Activated naive CD8-positive, alpha-beta T cell treated with anti-CD3 and anti-CD28 coated beads, Interleukin-2, amount 50 U/mL, for 16 hours (primary cell): ENCODE data around the gene RECK.
"Not testable (repeated sequence)": the region's sequence is repeated elsewhere in the genome, so short reads cannot be mapped to it uniquely, and the experiment has no call there.

Experiments
- DNase-seq: peaks from one replicate; pipeline ENCODE4 v3.0.0-alpha.2; 2020; ENCODE audit warnings: low read depth, low spot score

The RECK gene

DNA sequence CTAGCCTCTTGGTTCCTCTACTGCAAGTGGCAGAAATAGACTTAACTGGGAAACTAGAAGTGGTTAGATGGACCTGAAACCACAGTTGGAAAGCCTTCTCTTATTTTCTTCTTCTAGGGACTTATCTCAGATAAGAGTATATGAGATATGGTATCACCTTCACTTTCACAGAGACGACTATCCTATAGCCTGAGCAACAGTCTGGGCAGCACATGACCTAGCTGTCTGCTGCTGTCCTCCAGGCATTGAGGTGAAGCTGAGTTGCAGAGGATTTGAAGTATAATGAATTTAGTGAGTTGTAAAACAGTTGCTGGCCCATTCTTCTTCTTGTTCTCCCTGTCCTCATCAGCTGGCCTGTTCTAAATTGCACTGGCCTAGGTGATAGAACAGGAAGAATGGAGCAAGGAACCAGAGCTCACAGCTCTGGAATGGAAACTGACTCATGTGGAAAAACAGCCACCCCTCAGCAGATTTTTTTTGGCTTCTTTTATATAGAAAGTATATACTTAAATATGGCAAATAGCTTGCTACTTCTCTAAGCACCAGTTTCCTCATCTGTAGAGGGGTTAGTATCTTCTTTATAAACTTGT, 27.8 kb downstream of the RECK start:
- no peak for DNase-seq

DNA sequence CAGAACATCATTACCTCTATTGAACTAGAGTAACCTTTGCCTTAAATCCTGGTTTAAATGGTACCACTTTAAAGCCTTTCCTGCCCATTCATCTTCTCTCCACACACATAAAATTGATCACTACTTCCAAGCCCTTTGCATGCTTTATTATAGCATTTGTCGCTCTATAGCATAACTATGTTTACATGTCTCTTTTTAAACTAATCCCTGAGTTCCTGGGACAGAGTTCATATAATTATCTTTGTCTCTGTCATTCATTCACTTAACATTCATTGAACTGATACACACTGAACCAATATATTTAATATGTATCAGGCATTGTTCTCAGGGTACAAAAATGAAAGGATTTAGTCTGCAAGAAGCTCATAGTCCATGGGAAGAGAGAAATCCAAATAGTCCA, 37.3 kb downstream of the RECK start:
- DNase-seq, result no peak

- no peak for DNase-seq
Observed at GRCh38 chr9:36074870-36075532, 38.3 kb downstream of the RECK start.

DNA sequence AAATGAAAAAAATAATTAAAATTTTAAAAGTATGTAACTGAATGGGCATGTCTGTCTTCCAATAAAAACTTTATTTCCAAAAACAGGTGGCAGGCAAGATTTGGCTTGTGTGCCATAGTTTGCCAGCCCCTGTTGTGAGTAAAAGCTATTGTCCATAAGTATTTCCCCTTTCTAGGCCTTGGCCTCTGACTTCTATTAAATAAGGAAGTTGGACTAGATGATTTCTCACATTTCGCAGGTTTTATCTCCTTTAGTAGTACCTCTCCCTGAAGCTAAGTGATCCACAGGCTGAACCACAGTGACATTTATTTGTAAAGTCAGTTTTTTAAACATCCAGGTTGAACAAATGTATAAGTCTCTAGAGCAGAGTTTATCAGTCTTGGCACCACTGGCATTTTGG, 41.3 kb downstream of the RECK start:
- DNase-seq, result no peak

DNA sequence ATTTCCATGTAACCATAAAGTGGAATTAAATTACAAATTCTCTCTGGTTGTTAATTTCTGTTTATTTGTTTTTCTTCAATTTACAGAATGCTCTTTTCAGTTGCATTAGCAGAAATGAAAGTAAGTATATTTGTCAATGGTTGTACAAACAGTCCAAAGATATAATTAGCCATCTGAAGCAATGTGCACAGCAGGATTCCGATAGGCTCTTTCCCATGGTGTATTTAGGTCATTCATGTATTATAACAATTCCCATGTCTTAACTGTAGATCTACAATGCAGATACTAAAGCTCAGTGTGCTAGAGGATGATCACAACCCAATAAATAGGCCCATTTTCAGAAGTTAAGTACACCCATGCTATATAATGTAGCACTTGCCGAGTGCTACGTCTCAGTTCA, 43.8 kb downstream of the RECK start:
- no peak for DNase-seq

DNA sequence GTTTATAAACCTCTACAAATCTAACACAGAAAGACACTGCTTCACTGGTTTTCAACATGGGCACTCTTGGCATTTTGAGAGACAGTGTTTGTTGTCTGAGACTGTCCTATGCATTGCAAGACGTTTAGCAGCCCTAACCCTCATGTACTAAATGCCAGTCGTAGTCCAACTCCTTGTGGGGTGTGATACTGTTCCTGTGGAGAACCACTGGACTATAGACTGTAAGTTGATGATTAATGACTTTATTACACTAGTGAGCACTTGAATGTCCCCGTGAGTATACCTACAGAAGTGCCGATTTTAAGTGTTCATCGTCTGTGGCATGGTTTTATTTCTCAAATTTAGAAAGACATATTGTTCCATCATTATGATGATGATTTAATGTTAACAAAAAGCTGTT, 46.2 kb downstream of the RECK start:
- DNase-seq, result no peak

DNA sequence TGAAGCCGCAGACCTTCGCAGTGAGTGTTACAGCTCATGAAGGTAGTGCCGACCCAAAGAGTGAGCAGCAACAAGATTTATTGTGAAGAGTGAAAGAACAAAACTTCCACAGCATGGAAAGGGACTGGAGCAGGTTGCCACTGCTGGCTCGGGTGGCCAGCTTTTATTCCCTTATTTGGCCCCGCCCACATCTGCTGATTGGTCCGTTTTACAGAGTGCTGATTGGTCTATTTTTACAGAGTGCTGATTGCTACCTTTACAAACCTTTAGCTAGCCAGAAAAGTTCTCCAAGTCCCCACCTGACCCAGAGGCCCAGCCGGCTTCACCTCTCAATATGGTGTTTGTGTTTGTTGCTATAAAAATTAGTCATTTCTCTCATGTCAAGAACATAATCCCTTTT, 49.7 kb downstream of the RECK start:
- no peak for DNase-seq

- not testable (repeated sequence) for DNase-seq
Observed at GRCh38 chr9:36087054-36087453, 50.3 kb downstream of the RECK start.

GRCh38 chr9:36088020-36088419, 51.3 kb downstream of the RECK start:
- DNase-seq, result no peak

DNA sequence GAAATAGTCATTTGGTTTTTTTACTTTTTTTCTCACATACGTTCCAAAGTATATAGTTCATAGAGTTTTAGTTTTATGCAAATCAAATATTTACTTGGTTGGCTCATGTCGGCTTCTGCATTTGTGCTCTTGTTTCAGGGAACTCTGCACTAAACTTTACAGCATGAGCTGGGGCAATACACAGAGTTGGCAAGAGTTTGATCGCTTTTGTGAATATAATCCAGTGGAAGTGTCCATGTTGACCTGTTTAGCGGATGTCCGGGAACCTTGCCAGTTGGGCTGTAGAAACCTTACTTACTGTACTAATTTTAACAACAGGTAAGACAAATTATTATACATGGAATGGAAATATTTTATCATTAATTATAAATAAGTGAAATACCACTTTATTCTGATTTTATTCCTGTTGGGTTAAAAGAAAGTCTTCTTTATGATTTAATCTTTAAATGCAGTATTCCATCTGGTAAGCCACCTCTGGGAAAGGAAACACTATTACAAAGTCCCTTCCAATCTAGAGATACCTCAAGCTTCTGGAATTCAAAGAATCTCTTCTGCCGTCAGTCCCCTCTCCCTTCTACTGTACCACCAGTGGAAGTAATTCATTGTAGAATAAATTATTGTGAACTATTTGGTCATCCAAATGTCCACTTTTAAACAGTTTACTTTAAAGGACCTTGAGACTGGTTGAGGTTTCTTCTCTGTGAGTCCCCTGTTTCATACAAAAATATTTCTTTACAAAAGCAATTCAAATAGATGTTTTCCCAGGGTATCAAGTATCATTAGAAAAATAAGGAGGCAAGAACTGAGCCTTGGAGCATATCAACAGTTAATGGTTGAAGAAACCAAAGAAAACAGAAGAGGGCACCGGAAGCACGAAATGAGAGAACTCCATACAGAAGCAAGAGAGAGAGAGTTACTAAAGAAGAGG, 54.6 kb downstream of the RECK start:
- DNase-seq, result no peak

- DNase-seq, result no peak
Observed at GRCh38 chr9:36092014-36092413, 55.3 kb downstream of the RECK start.

GRCh38 chr9:36092509-36093215, 55.9 kb downstream of the RECK start:
- DNase-seq, result no peak

GRCh38 chr9:36093384-36093783, 56.7 kb downstream of the RECK start:
- DNase-seq, result no peak

GRCh38 chr9:36099718-36100117, 63.0 kb downstream of the RECK start:
- DNase-seq, result no peak

GRCh38 chr9:36100532-36100931, 63.8 kb downstream of the RECK start:
- no peak for DNase-seq

- DNase-seq, result no peak
Observed at GRCh38 chr9:36101916-36102741, 65.4 kb downstream of the RECK start.

DNA sequence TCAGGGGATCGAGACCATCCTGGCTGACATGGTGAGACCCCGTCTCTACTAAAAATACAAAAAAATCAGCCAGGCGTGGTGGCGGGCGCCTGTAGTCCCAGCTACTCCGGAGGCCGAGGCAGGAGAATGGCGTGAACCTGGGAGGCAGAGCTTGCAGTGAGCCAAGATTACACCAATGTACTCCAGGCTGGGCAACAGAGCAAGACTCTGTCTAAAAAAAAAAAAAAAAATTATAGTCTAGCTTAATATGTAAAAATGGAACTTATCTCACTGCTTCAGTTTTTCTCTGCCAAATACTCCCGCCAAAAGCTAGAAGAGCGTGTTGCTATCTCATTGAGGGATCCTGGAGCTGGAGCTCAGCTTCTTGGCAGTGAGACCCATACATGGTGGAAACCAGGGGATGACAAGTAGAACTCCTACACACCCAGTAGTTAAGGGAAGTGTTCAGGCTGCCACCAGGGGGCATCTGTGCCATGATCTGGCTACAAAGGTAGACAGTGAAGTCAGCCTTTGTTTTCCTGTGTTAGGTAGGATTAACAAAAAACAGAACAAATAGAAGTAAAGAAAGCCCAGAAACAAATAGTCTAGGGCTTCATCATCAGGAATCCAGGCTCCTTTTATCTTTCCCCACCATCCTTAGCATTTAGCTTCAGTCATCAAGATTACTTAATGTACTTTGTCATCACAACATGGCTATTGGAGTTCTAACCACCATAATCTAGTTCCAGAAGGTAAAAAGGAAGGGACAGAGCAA, 66.2 kb downstream of the RECK start:
- DNase-seq, result peak; percentile 73

DNA sequence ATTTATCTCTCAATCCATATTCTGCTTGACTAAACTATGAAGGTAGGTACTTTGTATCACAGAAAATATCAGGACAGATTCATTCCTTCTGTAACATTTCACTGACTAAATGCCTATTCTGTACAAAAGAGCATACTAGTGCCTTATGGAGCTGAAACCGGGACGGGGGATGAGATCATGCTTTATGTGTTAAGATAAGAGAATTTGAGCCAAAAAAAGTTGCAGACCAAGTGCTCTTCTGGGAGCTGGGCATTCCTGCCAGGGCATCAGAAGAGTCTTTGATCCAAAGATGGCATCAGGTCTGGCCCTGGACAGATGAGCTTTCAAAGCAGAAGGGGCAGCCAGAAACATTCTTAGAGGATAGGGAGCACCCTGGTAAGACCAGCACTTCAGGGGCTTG, 72.4 kb downstream of the RECK start:
- no peak for DNase-seq

DNA sequence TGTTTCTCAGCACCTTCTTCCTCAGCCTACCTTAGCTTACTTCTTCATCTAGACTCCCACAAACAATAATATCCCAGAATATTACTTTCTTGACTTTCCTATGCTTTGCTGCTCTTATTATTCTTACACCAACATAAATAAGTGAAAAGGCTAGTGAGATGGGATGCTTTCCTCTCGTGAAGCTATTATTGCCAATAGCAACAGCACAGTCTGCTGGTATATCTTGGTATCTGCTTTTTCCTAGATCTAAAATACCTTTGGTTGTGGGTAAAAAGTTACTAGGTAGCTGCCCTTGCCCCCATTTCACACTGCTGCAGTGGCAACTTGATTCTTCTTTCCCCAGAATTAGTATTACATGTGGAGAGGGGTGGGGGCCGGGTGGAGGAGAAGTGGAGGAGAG, 73.7 kb downstream of the RECK start:
- no peak for DNase-seq

GRCh38 chr9:36112516-36112915, 75.8 kb downstream of the RECK start:
- no peak for DNase-seq
